GM19099 (cell line): Measurements from ENCODE around the gene CRISPLD2.

Source experiments
- POLR2A ChIP-seq: IDR thresholded peaks from 3 replicates; pipeline ENCODE4 v1.6.1; 2011; ENCODE audit warnings: low read depth; ENCODE audit not compliant: insufficient read length; ENCODE audit errors: extremely low read depth

CRISPLD2 gene

DNA sequence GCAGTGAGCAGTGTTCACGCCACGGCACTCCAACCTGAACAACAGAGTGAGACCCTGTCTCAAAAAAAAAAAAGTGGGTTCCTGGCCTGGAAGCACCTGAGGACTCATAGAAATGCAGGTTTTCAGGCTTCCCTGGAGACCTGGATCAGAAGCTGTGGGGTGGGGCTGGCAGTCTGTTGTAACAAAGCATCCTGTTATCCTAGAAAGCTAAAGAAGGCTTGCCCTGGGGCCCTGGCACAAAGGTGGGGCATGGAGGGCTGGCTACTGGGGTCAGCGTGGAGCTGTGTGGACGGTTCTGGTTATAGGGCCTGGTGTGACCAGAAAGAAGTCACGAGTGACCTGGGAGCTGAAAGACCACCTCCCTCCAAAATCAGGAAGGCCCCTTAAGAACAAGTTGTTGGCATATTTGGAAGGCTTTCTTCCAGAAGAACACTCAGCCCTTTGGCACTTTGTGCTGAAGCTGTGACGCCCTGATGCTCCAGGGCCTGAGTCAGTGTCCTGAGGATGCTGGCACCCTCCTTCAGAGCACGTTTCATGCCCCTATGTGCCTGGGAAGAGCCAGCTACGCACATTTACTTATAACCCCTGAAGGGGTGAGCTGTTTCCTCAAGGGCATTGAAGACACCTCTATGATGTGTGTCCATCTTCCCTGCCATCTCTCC is 6.2 kb downstream of the CRISPLD2 start:
- no peak for TF ChIP-seq POLR2A

DNA sequence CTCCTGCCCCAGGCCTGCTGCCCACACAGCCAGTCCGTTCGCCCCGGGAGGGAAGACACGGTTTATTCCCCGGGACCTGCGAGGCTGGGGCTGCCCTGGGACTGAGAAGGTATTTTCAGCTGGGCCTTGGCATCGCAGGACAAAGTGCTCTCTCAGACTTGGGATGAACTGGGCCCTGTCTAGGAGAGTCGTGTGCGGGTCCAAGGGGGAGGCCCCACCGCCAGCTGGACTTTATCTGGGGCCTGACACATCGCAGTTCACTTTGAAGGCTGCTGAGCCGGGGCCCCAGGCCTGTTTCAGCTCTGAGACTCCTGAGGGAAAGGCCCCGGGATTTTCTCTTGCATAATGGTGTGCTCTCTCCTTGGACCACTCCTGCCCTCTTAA is 6.8 kb downstream of the CRISPLD2 start:
- no peak for TF ChIP-seq POLR2A

DNA sequence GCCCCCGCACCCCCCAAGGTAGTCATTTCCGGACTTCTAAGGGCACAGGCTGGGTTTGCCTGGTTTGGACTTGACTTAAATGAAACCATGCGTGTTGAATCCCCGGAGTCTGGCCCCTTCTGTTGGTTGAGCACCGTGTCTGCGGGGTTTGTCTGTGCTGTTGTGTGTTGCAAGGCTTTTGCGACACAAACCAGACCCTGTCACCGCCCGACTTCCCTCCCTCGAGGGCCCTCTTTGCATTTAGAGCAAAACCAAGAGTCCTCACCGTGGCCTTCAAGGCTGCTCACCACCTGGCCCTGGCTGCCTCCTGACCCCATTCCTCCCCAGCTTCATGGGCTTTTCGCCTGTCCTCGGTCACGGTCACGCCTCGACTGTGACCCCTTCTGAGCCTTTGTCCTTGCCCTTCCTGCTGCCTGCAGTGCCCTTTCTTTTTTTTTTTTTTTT is 7.4 kb downstream of the CRISPLD2 start:
- no peak for TF ChIP-seq POLR2A

DNA sequence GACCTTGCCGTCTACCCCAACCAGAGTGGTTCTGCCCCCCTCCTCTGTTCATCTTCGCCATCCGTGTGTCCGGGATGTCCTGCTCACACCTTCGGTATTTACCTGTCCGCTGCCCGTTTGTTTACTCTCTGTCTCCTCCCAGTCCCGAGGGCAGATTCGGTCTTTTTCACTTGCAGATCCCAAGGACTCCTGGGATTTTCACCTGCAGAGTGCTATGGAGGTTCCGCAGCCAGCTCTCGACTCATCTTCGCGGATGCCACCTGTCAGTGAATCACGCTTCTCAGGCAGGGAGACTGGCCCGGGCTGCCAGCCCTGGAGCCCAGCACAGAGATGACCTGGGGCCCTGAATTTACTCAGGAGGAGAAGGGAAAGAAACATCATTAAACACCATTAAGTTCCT is 8.1 kb downstream of the CRISPLD2 start:
- no peak for TF ChIP-seq POLR2A

DNA sequence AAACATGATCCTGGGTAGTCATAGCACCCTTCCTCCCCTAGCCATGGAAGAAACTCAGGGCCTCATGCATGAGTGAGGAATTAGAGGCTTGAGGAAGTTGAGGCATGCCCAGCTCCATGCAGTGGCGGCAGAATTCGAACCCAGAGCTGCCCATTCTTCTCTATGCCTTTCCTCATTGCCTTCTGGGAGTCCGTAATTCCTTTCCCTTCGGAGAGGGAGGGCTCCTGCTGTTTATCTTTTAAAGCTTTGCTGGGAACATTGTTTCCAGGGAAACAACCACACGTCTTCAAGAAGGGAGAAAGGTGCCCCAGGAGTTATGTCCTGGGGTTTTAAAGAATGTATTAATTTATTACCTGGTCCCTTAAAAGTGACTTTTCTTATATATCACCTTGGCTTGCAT is 8.5 kb downstream of the CRISPLD2 start:
- TF ChIP-seq POLR2A, result no peak

DNA sequence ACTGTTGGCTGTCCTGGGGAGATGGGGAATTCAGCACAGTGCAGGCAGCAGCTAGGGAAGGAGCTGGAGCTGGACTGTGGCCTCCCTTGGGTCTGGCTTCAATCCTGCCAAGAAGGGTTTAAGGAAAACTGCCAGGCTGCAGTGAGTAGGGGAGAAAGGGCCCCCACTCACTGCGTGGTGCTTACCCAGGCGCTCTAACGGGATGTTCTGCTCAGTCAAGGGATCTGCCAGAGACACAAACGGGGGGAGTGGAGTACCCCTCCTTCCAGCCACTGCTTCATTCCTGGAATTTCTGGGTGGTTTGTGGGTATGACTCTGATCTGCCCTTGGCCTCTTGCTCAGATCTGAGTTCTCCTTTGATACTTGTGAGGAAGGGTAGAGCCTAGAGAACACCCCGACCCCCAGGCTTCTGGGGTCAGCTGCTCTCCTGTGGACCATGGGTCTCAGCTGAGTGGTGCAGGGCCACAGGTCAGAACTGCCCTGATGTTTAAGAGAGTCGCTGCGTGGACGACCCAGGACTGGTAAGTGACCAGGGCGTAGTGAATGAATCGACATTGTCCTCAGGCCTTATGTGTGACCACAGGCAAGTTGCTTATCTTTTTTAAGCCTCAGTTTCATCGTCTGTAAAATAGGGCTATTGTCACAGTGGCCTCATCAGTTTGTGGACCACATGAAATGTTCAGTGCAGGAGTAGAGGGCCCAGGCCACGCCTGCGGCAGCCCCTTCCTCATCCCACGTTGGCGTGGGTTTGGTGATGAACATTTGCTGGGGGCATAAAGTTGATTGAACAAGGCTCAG is 9.6 kb downstream of the CRISPLD2 start:
- no peak for TF ChIP-seq POLR2A

DNA sequence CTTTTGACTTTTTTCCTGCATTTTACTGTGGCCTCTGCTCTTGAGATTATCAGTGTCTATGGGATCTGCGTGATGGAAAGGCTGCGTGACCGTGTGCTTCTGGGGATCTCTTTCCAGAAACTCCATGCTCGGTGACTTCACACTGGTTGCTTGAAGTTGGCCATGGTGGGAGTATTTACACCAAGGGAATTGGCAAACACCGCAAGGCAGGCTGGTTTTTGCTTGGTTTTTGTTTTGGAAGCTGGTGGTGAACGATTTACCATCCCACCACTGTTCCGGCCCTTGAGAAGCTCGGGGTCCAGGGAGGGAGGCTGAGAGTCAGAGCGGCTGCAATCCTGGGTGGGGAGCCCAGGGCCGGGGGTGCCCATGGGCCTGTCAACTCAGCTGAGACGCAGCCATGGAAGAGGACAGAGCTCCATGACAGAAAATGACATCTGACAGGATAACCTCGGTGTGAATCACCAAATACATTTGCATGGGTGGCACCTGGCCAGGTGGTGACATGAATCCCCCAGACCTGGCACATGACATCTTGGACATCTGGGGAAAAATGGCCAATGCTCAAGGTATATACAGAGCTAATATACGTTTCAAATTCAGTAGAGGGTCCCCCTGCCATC is 11.1 kb downstream of the CRISPLD2 start:
- TF ChIP-seq POLR2A, result no peak

DNA sequence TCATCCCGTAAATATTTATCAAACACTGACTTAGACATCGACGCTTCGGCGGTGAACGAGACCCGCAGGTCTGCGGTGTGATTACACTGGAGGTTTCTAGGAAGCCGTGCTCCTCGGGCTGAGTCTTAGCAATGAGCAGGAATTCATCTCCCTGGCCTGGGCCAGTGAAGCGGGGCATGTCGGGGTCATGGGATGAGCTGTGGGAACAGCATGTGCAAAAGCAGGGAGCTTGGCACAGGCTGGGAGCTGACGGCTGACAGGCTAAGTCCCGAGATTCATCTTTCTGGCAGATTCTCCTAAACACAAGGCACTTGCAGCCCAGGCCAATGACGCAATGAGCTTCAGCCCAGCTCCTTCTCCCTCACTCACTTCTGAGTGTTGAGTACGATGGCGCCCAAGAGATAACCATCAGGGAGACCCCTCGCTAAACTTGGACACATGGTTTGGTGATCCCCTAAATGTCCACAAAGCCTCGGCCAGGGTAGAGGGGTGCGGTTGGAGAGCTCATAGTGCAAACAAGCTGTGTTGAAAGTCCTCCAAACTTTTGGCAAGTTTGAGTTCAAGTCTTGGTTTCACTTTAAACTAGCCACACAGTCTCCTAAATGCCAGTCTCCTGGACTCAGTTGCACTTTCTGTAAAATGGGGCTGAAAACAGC is 12.8 kb downstream of the CRISPLD2 start:
- no peak for TF ChIP-seq POLR2A

DNA sequence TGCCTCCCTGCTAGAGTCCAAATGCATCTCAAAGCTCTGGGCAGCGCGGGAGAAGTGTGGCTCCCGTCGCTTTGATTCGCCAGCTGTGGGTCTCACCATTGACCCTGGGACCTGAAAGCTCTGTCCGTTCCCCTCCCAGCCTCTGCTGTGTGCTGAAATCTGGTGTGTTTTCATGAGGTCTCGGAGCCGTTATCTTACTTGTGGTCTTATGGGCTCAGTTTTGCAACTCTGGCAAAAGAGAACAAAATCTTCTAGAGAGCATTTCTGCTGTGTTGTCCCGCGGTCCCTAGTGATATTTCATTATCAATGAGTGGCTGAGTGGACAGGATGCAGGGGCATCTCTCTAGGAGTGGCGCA is 13.3 kb downstream of the CRISPLD2 start:
- no peak for TF ChIP-seq POLR2A

DNA sequence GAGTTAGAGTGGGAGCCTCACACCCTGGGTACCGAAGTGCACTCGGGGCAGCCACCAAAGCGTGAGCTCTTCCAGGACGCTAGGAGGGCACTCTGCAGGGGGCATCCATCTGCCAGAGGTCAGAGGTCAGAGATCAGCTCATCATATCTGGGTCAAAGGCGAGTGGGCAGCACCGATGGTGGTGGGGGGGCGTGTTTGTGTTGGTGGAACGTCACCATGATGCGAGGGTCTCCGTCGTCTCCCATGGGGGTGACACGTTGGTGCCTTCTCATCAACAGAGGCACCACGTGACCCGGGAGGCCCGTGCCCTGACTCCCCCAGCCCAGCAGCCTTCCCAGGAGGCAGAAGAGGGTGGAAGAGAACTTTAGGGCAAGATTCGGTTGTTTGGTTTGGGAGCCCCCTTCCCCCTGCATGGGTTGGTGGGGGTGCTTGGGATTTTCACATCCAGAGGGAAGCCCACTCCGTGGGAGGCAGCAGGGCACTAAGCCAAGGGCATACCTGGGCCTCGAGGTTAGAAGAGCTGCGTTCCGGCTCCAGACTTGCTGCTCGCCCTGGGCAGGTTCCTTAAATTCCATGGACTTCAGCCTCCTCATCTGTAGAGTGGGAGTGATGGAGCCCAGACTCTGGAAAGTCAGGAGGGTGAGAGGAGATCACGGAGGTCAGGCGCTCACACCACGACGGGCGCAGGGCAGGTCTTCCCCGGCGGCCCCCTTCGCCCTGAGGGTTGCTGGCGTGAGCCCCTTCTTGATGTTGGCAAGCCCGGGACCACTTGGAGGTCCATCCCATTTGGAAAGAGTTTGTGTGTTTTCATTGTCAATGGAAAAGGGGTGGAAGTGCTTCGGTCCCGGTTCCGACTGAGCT is 14.0 kb downstream of the CRISPLD2 start:
- TF ChIP-seq POLR2A, result no peak

DNA sequence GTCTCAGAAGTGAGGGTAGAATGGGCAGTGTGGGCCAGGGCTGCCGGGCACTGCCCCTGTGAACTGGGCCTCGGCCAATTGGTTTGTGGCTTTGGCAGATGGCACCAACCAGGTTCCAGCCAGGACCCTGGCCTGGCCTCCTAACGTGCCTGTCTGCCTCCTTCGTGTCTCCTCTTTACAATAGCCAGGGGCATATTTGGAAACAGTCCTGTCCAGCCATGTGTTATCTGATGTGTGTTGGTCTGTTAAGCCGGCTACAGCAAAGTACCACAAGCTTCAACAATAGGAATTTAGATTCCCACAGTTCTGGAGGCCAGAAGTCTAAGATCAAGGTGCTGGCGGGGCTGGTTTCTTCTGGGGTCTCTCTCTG is 14.6 kb downstream of the CRISPLD2 start:
- TF ChIP-seq POLR2A, result no peak

DNA sequence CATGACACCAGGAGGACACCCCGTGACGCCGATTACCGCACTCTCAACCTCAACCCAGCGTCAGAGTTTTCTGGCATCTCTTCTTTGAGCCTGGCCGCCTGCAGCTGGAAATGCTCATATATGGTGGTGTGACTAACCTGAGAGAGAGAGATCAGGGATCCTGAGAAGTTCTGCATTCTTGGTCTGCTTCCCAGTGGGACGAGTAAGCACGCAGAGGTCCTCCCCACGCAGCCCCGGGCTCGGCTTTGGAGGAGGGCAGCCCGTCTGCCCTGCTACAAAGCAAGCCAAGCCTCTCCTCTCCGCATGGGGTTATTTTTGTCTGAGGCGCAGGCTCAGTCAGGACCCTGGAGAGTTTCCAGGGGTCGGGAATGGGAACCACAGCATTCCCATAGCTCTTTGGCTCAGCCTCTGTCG is 16.5 kb downstream of the CRISPLD2 start:
- TF ChIP-seq POLR2A, result no peak

DNA sequence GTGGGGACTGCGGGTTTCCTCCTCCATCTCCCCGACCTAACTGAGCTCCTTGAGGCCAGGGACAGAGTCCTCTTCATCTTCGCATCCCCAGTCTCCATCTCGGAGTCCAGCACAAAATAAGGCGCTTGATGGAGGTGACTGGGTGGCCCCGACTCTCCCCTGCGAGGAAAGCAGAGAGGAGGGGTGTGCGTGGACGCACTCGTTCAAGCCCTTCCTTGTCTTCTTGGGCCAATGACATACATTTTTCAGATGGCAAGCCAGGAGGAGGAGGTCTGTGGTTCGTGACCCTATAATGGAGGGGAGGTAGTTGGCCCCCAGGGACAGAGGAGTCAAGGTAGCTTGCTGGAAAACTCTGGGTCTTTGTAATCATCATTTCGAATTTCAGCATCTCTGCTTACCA is 17.2 kb downstream of the CRISPLD2 start:
- no peak for TF ChIP-seq POLR2A

DNA sequence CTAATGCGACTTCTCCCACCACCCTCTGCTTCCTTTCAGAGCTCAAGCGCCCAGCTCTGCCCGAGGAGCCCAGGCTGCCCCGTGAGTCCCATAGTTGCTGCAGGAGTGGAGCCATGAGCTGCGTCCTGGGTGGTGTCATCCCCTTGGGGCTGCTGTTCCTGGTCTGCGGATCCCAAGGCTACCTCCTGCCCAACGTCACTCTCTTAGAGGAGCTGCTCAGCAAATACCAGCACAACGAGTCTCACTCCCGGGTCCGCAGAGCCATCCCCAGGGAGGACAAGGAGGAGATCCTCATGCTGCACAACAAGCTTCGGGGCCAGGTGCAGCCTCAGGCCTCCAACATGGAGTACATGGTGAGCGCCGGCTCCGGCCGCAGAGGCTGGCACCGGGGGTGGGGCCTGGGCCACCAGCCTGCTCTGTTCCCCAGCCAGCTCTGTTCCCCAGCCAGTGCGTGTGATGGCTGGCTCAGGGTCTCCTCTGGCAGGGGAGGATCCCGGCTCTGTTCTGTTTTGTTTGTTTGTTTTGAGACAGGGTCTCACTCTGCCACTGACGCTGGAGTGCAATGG is 18.7 kb downstream of the CRISPLD2 start:
- TF ChIP-seq POLR2A, result no peak
